DMS153 treated with DMSO at 0.1 percent for 48 hours (cell line): ENCODE results near the gene DSE.

ENCODE experiments used
- DNase-seq: peaks from one replicate; lab custom pipeline; 2025; ENCODE audit not compliant: unreplicated experiment; lab: John Stamatoyannopoulos, UW

Gene DSE

DNA sequence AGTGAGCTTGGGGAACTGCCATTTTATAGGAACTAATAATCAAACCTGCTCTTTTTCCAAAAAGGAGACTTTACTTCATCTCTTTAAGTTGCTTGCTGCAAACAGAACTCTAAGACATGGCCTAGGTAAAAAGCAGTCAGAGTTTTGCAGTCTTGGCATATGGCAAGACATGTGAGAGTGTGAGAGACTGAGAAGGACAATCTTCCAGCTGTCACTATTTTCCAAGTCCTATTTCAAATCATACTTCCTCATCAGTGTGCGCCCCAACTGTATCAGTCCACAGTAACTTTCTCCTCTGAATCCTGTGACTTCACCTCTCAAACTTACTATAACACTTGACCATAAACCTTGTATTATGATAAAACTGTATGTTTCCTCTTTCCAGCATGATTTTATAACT lies 100.8 kb downstream of the DSE start:
- no peak for DNase-seq

- DNase-seq, result no peak
These were observed 102.0 kb downstream of the DSE start for GRCh38 chr6:116472706-116473105.

GRCh38 chr6:116475141-116475540 lies 104.4 kb downstream of the DSE start:
- no peak for DNase-seq

- no peak for DNase-seq
These were observed 105.4 kb downstream of the DSE start for GRCh38 chr6:116476002-116476678.

DNA sequence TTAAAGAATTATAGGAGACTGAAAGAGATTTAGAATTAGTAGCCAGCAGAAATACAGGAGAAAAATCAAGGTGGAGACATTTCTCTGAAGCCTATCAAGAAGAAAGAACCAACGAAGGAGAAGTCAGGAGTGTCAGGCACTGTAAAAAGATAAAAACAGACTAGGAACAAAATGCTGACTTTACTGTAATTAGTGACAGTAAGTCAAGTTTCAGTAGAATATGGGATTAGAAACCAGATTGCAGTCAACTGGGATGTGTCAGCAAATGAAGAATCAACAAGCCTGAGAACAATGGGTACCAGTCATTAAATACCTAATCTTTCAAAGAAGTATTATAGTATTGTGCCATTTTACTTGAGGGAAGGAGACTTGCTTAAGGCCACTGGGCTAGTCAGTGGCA lies 112.0 kb downstream of the DSE start:
- DNase-seq, result no peak

DNA sequence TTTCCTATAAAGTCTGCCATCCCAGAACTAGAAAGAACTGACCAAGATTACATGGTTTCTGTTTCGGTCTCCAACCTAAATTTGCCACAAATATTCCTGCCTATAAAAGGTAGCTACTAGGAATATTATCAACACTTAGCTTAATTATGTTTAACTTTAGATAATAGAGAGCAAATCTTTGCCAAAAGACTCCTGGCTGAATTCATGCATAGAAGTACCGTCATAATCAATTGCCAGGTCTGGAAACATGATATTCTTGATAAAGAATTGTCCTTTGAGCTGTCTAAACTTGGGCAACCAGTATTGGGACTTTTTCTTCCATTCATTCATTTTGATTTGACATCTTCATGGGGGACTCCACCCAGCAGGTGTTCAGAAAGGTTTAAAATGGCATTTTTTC lies 112.9 kb downstream of the DSE start:
- DNase-seq, result no peak

DNA sequence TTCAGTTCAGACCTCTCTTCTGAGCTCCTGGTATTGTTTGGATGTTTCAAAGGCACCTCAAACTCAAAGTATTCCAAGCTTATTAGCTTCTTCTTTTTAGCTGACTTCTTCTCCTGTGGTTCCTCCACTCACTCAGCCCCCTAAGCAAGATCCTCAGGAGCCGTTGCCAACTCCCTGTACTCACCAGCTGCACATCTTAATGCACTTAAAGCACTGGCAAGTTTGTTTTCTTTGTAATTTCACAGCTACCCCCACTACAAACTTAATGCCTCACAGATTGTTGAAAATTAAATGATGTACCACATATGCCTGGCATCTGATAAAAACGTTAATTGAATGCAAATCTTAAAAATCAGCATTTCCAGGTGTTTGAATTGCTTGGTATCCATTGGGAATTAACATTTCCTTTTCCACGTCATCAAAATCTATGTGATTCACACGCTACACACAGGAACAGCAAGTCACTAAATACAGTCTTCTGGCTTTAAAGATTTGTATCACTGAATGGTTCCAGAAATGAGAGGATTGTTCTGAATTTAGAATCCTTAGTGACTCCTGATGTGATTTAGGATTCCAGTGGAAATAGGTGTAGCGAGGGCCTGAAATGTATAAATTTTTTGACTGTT lies 114.9 kb downstream of the DSE start:
- no peak for DNase-seq

GRCh38 chr6:116491610-116492330 lies 121.0 kb downstream of the DSE start:
- no peak for DNase-seq

- no peak for DNase-seq
These were observed 121.8 kb downstream of the DSE start for GRCh38 chr6:116492331-116493067.
